ENCODE data around the gene MBOAT2.
A peak's percentile ranks its signal among the peaks of the same experiment; 100 is the strongest.
"Not testable (repeated sequence)": the region's sequence is repeated elsewhere in the genome, so short reads cannot be mapped to it uniquely, and the experiment has no call there.

Gene MBOAT2

GRCh38 chr2:8895087-8895912, 108.2 kb downstream of the MBOAT2 start:
- DNase-seq (ENCODE audit: low spot score), result not testable (repeated sequence)

DNA sequence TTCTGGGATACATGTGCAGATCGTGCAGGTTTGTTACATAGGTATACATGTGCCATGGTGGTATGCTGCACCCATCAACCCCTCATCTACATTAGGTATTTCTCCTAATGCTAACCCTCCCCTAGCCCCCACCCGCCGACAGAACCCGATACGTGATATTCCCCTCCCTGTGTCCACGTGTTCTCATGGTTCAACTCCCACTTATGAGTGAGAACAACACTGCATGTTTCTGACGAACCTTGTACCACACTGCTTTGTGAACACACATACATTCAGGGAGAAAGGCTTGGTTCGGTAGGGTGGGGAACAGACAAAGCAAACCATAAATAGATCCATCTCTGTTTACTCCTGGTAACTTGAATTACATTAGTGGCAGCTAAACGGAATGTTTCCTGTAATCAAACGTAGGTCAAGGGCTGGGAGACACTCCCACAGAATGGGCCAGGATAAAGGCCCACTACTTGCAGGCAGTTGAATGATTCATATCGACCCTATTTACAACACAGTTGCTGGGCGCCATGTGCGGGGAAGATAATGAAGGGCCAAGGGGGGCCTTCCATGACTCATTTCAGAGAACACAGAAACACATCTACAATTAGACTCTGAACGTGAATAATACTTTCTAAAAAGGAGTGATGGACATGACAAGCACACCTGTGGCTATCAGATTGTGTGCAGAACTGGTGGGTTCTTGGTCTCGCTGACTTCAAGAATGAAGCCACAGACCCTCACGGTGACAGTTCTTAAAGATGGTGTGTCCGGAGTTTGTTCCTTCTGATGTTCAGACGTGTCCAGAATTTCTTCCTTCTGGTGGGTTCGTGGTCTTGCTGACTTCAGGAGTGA, 109.3 kb downstream of the MBOAT2 start:
- DNase-seq (ENCODE audit: low spot score), result no peak

- DNase-seq (ENCODE audit: low spot score), result no peak
Measured at GRCh38 chr2:8893474-8893873, 110.0 kb downstream of the MBOAT2 start.

GRCh38 chr2:8892111-8892510, 111.4 kb downstream of the MBOAT2 start:
- no peak for DNase-seq (ENCODE audit: low spot score)

DNA sequence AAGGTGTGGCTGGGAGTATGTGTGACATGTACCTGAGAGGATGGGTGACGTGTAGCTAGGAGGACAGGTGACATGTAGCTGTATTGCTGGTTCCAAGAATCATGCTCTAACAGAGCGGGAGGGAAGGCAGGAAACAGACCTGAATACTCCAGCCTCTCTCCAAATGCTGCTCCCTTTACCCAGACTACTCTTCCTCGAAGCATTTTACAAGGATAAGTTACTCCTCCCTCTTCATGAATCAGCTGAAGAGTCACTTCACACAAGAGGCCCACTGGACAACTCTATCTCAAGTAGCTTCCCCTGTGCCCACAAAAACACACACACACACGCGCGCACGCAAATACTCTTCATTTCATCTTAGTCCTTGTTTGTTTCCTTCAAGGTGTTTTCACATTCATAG, 113.5 kb downstream of the MBOAT2 start:
- DNase-seq (ENCODE audit: low spot score), result no peak

DNA sequence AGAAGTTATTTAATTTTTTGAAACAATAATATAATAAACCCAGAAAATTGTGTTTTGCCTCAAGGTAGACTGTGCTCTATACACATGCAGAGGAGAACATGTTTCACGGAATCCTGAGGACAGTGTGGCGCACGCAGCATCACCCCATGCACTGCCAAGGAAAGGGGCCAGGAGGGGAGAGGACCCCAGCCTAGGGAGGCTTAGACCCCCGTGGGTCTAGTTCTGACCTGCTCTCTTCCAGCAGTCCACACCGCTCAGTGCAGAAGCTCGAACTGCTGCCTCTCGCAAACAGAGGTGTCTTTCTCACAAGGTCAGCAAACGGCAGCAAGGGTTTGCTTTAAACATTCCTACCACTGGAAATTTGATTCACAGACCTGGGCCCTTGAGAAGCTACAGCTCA, 114.5 kb downstream of the MBOAT2 start:
- DNase-seq (ENCODE audit: low spot score), result no peak

DNA sequence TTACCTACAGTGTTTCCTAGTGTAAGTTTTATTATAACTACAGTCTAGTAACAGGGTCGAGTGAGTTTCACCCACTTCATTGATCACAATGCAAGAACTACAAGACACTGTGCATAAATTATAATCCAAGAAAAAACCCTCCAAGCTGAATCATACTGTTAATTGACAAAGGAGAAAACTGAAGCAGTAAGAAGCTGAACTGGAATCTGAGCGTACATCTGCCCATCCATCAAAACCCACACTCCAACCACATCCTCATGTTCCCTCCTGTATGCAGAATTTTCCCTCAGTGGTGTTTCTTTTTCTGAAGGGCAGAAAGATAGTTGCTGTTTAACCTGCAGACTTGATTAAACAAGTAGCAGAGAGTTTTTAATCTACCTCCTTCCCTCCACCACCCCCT, 116.6 kb downstream of the MBOAT2 start:
- DNase-seq (ENCODE audit: low spot score), result peak; percentile 5

DNA sequence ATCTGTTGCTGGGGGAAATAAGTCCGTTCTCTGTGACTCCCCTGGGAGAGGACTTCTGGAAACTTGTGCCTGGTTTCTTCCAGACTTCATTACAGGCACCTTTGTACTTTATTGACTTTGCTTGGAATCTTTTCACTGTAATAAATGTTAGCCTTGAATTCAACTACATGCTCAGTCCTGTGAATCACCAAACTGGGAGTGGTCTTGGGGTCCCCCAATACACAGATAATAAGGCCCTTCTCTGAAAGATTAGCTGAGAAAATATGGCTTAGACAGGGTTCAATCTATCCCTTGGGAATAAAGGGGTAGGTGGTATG, 117.3 kb downstream of the MBOAT2 start:
- DNase-seq (ENCODE audit: low spot score), result no peak

- DNase-seq (ENCODE audit: low spot score), result no peak
Measured at GRCh38 chr2:8885449-8886201, 117.9 kb downstream of the MBOAT2 start.

DNA sequence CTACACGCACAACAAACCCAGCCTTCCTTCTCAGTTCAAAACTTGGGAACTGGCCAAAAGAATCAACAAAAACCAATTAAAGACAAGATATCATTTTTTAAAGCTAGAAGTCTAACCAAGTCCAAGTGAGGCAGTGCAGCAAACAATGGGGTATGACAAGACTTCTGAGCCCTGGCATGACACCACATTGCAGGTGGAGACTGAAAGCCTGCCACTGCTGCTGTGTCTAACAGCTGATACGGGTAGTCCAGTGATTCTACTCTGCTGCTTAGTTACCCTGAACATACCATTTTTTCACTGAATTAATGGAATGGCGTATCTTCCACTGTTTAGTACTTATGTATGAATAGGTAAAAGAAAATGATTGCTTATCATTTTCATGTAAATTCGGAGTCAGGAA, 118.7 kb downstream of the MBOAT2 start:
- no peak for DNase-seq (ENCODE audit: low spot score)

DNA sequence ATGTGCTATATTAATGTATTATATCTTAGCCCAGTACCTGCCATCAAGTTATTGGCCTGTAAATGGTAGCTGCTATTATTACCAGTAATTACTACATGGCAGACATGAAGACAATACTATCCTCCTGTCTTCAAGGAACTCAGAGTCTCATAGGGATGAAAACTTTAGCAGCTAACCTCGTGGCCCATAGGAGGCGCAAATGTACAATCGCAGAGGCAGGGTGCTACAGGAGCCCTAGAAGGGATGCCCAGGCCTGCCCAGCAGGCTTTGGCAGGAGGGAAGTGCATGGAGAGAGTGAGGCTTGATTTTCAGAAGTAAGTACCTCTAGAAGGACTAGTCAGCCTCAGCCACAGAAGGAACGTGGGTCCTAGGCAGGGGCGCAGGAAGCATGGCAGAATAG, 121.4 kb downstream of the MBOAT2 start:
- DNase-seq (ENCODE audit: low spot score), result no peak

DNA sequence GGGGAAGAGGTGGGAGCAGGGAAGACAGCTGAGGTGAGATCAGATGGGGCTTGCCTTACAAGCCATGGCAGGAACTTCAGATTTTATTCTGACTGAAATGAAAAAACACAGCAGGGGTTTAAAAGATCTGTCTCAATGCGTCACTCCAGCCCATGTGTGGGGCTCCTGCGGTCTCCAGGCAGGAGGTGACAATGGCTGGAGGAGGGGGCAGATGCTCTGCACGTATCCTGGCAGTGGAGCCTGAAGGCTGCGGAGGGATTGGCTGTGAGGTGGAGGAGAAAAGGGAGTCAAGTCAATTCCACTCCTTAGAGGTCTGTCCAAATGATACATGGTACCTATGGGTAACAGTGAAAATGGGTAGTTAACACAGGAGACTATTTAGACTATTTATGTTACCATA, 125.6 kb downstream of the MBOAT2 start:
- no peak for DNase-seq (ENCODE audit: low spot score)

GRCh38 chr2:8877332-8877731, 126.2 kb downstream of the MBOAT2 start:
- DNase-seq (ENCODE audit: low spot score), result no peak

GRCh38 chr2:8876628-8877027, 126.9 kb downstream of the MBOAT2 start:
- DNase-seq (ENCODE audit: low spot score), result no peak

- DNase-seq (ENCODE audit: low spot score), result peak; percentile 51
Measured at GRCh38 chr2:8872821-8873432, 130.6 kb downstream of the MBOAT2 start.

GRCh38 chr2:8870441-8870840, 133.0 kb downstream of the MBOAT2 start:
- DNase-seq (ENCODE audit: low spot score), result no peak

DNA sequence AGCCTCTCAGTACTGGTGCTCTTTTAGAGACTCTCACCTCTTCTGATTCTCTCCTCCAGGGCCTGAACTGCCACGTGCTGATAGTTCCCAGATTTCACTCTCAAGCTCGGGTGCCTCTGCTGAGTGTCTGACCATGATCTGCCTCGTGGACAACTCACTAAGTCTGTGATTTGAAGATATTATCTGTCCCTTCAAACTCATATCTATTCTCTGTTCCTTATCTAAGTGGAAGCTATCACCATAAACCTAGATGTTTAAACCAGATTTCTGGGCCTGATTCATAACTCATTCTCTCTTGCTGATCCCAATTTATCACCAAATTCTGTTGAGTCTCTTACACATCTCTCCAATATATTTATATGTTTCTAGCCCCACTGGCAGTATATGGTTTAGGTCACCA, 136.1 kb downstream of the MBOAT2 start:
- no peak for DNase-seq (ENCODE audit: low spot score)

GRCh38 chr2:8863331-8863953, 140.0 kb downstream of the MBOAT2 start:
- no peak for DNase-seq (ENCODE audit: low spot score)

- no peak for DNase-seq (ENCODE audit: low spot score)
Measured at GRCh38 chr2:8862230-8862629, 141.3 kb downstream of the MBOAT2 start.

DNA sequence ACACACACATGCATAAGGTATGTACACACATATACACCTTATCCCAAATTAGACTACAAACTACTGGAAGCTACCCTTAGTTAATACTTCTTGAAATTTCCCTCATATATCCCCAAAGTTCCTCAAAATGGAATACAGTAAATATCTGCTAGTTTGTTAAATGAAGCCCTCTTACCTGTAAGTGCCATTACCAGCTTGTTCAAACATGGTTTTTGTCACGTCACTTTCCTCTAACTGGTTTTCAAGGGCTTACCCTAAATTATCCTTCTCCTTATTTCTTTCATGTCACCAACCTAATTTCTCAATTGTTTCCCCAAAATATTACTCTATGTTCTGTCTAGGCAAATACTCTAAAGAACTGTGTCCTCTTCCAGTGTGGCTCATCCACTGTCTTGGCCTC, 141.7 kb downstream of the MBOAT2 start:
- DNase-seq (ENCODE audit: low spot score), result no peak

- no peak for DNase-seq (ENCODE audit: low spot score)
Measured at GRCh38 chr2:8860239-8860638, 143.2 kb downstream of the MBOAT2 start.

DNA sequence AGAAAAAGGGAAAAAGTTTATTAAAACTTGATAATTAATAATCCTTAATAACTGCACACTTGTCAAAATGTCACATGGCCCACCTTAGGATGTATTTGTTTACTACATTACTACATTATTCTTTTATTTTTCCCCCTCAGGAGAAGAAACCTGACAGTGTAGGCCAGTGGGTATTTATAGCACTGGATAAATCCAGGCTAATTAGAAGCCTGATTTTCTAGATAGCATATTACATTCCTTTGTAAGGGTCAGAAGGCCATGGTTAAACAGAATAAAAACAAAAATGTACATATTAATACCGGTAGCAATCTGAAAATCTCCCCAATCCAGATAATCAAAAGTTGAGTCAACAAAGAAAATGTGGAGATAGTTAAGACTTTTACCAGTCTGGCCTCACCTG, 144.6 kb downstream of the MBOAT2 start:
- DNase-seq (ENCODE audit: low spot score), result no peak
